Heart right ventricle (tissue), 16 donors: ENCODE measurements around the gene CHD2. TPM values are rescaled to one million over a fixed set of nuclear protein-coding genes. Genes with fewer than 3 reads are reported as not detected.
"Not testable (repeated sequence)": the region's sequence is repeated elsewhere in the genome, so short reads cannot be mapped to it uniquely, and the experiment has no call there.

Experiments
- ATAC-seq, 8 donors: fragments of 200-7000 bp; cut with Tn5 transposase; one replicate each; pipeline ENCODE4 v1.9.1; 2020; ENCODE audit warnings: mild to moderate bottlenecking in 8 of 8, moderate library complexity in 8 of 8, moderate number of reproducible peaks in 1 of 8
- DNase-seq, 2 donors: peaks; one replicate each; pipeline ENCODE4 v3.0.0-alpha.2; 2020
- H3K27ac ChIP-seq, 10 donors: fragments of 200-600 bp; sonication (generic) in 2 of 10; one replicate each; pipeline versions ENCODE4 v1.5.0 to v1.8.0; 2020 to 2022; ENCODE audit warnings: mild to moderate bottlenecking in 3 of 10
- H3K27me3 ChIP-seq, 7 donors: fragments of 200-600 bp; one replicate each; pipeline ENCODE4 v1.8.0; 2021 to 2022; ENCODE audit warnings: mild to moderate bottlenecking in 2 of 7
- H3K36me3 ChIP-seq, 9 donors: fragments of 200-600 bp; sonication (generic) in 1 of 9; one replicate each; pipeline versions ENCODE4 v1.5.0 to v1.8.0; 2020 to 2022; ENCODE audit warnings: mild to moderate bottlenecking in 2 of 9
- H3K4me1 ChIP-seq, 9 donors: fragments of 200-600 bp; sonication (generic) in 1 of 9; one replicate each; pipeline versions ENCODE4 v1.5.0 to v1.8.0; 2020 to 2022; ENCODE audit warnings: mild to moderate bottlenecking in 4 of 9
- H3K4me3 ChIP-seq, 10 donors: fragments of 200-600 bp; sonication (generic) in 2 of 10; one replicate each; pipeline versions ENCODE4 v1.5.0 to v1.8.0; 2020 to 2022; ENCODE audit warnings: mild to moderate bottlenecking in 7 of 10, moderate library complexity in 2 of 10
- H3K9me3 ChIP-seq, 11 donors: fragments of 200-600 bp in 10 of 11; sonication (generic) in 2 of 11; one replicate each; pipeline versions ENCODE4 v1.5.0 to v1.8.0; 2013 to 2022; ENCODE audit warnings: mild to moderate bottlenecking in 2 of 11, control low read depth in 1 of 11, moderate library complexity in 1 of 11
- CTCF ChIP-seq, 9 donors: fragments of 200-600 bp; sonication (generic) in 2 of 9; IDR thresholded peaks; one replicate each; pipeline versions ENCODE4 v1.5.0 to v1.8.0; 2021 to 2022; ENCODE audit warnings: antibody characterized with exemption in 9 of 9, mild to moderate bottlenecking in 5 of 9, moderate library complexity in 1 of 9
- WGBS, 2 donors: extraction: QIAGEN DNeasy Blood & Tissue Kit; methylation state at CpG; one replicate each; pipeline ENCODE4 v1.1.7; 2013; ENCODE audit warnings: inconsistent platforms in 1 of 2; 5-methylcytosine and 5-hydroxymethylcytosine counted together
- intact Hi-C, 10 donors: fragments of 100-400 bp; cut with DNase I; formaldehyde crosslinking; loops; one replicate each; pipeline versions ENCODE4 v1.11.1 to v1.14.2; 2022
- polyA plus RNA-seq, 2 donors: library from polyadenylated mRNA; stranded (reverse); fragments of 200-250 nt; gene quantifications; one replicate each; pipeline ENCODE4 v1.2.3, GENCODE V29; 2013
- total RNA-seq, 10 donors: library from RNA; stranded (reverse); fragmentation: NEBNext Ultra II Directional in 3 of 10; extraction: Animal tissue kit (Norgen Biotek cat#: 25700) in 3 of 10; gene quantifications; one replicate each; pipeline versions ENCODE4 v1.2.1 to v1.2.4, GENCODE V29; 2021 to 2023
- donor health status: Arrhythmogenic right ventricular cardiomyopathy.
- donor health status: ischemic (EF 13 %, LVEDD 7.1; RV severe dilation, severe dysfunction).
- donor health status: healthy with polysubstance abuse.
- donor health status: DM: no; HTN: yes; CAD: no.
- donor health status: DM: no; HTN: no; CAD: no.
- donor health status: ischemic (EF 25% LVEDD 6.9; RV normal size, moderate dysfunction).
- donor health status: ischemic (EF 25% LVEDD 5.7; RV mildly dilated, moderate dysfunction).
- donor health status: healthy.
- donor health status: DM: yes; HTN: yes; CAD: no.
- donor health status: Ischemic cardiomyopathy.
- donor health status: ischemic (EF 35%, LVEDD 5.7; RV mildly dilated, moderate dysfunction).
- donor health status: nonischemic (EF 11% LVEDD 7.7; RV severe dilation, severe dysfunction).
- donor health status: DM: yes; HTN: yes; CAD: no.
- donor health status: PGD.
- donor health status: ischemic (EF 29% LVEDD 5.4; RV normal size, mild dysfunction).
- donor health status: nonischemic (EF 23%, LVEDD 6.1; RV moderate dilation, normal function).

The CHD2 gene
- total and polyA plus RNA-seq, 12 donors = 12.2 to 74.0 (median 54.6) TPM

DNA sequence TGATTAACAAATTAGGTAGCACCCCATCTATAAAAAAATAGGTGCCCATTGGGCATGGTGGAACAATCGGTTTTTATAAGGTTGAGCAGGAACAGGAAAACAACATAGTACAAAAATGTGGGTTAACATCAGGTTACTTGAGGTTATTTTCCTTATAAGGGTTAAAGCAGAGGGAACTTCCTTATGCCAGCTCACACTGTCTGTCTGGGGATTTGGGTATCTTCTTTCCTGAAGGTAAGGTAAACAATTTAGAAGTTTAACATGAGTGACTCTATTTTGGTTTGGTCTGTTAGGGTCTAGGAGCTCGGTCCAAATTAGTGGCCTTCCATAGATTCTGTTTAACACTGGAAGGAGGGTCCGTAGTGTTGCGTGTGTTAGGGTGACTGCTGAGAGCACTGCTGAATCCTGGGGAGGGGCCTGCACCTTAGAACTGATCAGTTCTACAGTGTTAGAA is 14.7 kb downstream of the CHD2 start:
- 70 to 82% methylated on average over 4 of the region's 4 CpGs for WGBS, 2 donors
- peak overlapping the region in 1 of 10 donors; percentile 27 for H3K4me3 ChIP-seq
- peak overlapping the region in 7 of 10 donors; percentile 29 to 95 (median 81) for H3K27ac ChIP-seq
- H3K36me3 ChIP-seq = peaks cover 0 to 50% (median 0%) of the 10 kb centered on the region in 9 donors
- H3K9me3 ChIP-seq = no peaks in the 10 kb centered on the region
- H3K4me1 ChIP-seq = peaks cover 5 to 99% (median 94%) of the 10 kb centered on the region in 9 donors
- intact Hi-C loops = loop anchor here in 5 of 10 donors (5.0 kb wide), 3 partner anchors 32 to 117 kb away; no protein-coding TSS in a partner anchor
- no peak for ATAC-seq
- H3K27me3 ChIP-seq = no peaks in the 10 kb centered on the region
- TF ChIP-seq CTCF (IDR thresholded peaks at IDR 0.05) = no peak
- DNase-seq = no peak

- H3K4me3 ChIP-seq = no peak overlapping the region
- peak overlapping the region in 8 of 10 donors; percentile 17 to 95 (median 60) for H3K27ac ChIP-seq
- intact Hi-C loops = loop anchor here in 4 of 10 donors (5.0 kb wide), 2 partner anchors 34 to 119 kb away; no protein-coding TSS in a partner anchor
- DNase-seq = no peak
- ATAC-seq = no peak
- H3K9me3 ChIP-seq = no peaks in the 10 kb centered on the region
- TF ChIP-seq CTCF (IDR thresholded peaks at IDR 0.05) = no peak
- H3K27me3 ChIP-seq = no peaks in the 10 kb centered on the region
- peaks cover 2 to 98% (median 94%) of the 10 kb centered on the region in 9 donors for H3K4me1 ChIP-seq
- peaks cover 0 to 44% (median 0%) of the 10 kb centered on the region in 9 donors for H3K36me3 ChIP-seq
- 77 to 80% methylated on average over 4 of the region's 4 CpGs for WGBS, 2 donors
These were observed 15.8 kb downstream of the CHD2 start for GRCh38 chr15:92915766-92916435.

DNA sequence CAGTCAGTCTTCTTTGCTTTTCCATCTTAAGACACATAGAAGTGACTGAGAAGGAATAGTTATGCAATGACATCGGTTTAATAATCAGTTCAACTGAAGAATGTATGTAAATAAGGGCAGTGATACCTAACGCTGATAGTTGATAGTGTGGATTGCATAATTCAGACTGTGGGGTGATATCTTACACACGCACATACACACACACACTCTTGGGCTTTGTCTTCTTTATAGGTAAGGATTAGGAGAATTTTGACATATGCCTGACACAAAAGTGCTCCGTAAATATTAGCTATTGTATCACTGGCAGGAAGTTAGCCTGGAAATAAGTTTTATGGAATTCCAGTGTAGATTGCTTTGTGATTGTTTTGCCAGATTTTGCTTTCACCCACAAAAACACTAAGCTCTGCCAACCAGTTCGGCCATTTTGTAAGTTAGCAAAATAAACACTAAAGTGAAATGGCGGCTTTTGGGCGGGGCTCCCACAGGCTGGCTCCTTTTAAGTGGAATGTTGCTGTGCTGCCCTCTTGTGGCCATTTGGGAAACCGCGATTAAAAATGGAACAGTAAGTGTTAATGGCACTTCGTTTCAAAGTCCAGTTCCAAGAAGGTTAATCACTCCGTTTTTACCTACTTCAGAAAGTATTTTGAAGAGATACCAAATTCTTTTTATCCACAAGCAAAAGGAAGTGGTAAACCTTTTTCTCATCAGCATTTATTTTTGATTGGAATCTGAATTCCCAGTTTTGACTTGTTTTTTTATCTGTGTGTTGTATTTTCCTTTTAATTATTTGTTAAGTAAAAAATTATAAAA is 17.7 kb downstream of the CHD2 start:
- peak overlapping the region in 6 of 10 donors; percentile 7 to 31 (median 22) for H3K4me3 ChIP-seq
- intact Hi-C loops = loop anchor here in 6 of 10 donors (1.0 to 5.0 kb wide), 5 partner anchors 36 to 121 kb away; no protein-coding TSS in a partner anchor
- peak overlapping the region; percentile 30 to 95 (median 80) for H3K27ac ChIP-seq
- H3K27me3 ChIP-seq = no peaks in the 10 kb centered on the region
- peaks cover 4 to 100% (median 94%) of the 10 kb centered on the region in 9 donors for H3K4me1 ChIP-seq
- H3K9me3 ChIP-seq = no peaks in the 10 kb centered on the region
- peak; percentile 88 to 95 (median 90) for TF ChIP-seq CTCF (IDR thresholded peaks at IDR 0.05)
- 23 to 24% methylated on average over 11 of the region's 11 CpGs for WGBS, 2 donors
- ATAC-seq (peak; percentile 55 to 85 (median 80)), DNase-seq (peak; percentile 86 to 97)
- H3K36me3 ChIP-seq = peaks cover 0 to 39% (median 0%) of the 10 kb centered on the region in 9 donors

DNA sequence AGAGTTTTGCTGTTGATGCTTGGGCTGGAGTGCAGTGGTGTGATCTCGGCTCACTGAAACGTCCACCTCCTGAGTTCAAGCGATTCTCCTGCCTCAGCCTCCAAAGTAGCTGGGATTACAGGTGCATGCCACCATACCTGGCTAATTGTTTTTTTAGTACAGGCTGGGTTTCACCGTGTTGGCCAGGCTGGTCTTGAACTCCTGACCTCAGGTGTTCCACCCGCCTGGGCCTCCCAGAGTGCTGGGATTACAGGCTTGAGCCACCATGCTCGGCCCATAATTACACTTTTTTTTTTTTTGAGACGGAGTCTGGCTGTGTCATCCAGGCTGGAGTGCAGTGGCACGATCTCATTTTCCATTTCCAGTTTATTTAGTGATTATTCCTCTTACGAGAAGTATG is 18.8 kb downstream of the CHD2 start:
- not testable (repeated sequence) for DNase-seq, H3K4me3 ChIP-seq, ATAC-seq

More for the DNA sequence above, 18.8 kb downstream of the CHD2 start:
- not testable (repeated sequence) for H3K27me3 ChIP-seq, H3K9me3 ChIP-seq
- Histone ChIP-seq H3K36me3 (peaks cover 0 to 50% (median 0%) of the 10 kb centered on the region in 9 donors), H3K27ac (peak overlapping the region in 7 of 10 donors; percentile 2 to 95 (median 77)), H3K4me1 (peaks cover 4 to 98% (median 91%) of the 10 kb centered on the region in 9 donors)
- intact Hi-C loops = loop anchor here in 6 of 10 donors (1.0 to 5.0 kb wide), 5 partner anchors 37 to 122 kb away; no protein-coding TSS in a partner anchor
- whole genome bisulfite sequencing, 2 donors = 70 to 71% methylated on average over 9 of the region's 9 CpGs
